C4-2B (cell line): ENCODE results near the gene ATRNL1.

Experiments
- H3K27ac ChIP-seq: fragments of 450-650 bp; 2 replicates; pipeline ENCODE4 v1.5.1; 2017
- CTCF ChIP-seq: fragments of 450-650 bp; conservative IDR thresholded peaks from 2 replicates; pipeline ENCODE4 v1.5.1; 2017; ENCODE audit warnings: mild to moderate bottlenecking
- ZFX ChIP-seq: fragments of 450-650 bp; IDR thresholded peaks from 2 replicates; pipeline ENCODE4 v1.6.1; 2017

Gene ATRNL1

DNA sequence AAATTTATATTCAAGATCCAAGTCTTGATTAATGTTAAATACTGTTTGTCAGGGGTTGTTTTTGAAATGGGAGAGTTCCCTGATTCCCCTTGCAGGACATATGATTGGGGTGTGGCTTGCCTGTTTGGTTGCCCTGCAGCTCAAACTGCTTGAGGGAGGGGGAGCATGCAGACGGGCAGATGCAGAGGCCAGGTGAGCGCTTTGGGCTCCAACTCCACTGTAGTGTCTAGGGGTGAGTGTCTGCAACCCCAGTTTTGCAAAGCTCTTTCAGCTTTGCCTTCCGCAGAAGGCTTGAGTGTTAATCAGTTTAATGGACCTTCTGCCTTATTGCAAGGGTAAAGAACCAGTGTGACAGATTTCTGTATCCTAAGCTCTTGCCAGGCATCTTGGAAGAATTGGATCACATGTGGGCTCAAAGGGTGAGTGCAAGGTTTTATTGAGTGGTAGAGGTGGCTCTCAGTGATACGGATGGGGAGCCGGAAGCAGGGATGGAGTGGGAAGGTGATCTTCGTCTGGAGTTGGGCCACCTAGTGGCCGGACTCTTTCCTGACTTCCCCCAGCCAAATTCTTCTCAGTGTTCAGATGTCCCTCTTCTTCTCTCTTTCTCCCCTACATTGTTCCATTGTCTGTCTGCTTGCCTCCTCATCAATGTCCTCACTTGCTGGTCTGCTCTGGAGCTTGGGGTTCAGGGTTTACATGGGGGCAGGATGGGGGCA, 479.7 kb downstream of the ATRNL1 start:
- no peak overlapping the region for H3K27ac ChIP-seq
- TF ChIP-seq CTCF = peak; percentile 77
- no peak for TF ChIP-seq ZFX

DNA sequence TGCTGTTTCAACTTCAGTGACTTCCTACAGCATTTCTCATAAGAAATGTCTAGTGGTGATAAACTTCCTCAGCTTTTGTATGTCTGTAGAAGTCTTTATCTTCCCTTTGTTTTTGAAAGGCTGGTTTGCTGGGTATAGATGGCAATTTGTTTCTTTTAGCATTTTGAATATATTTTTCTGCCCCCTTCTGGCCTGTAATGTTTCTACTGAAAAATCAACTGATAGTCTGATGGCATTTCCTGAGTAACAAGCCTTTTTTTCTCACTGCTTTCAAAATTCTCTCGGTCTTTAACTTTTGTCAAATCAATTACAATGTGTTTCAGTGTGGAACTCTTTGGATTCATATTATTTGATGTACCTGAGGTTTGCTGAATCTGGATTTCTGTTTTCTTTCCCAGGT, 487.1 kb downstream of the ATRNL1 start:
- peak; percentile 6; the same call in 1 of the 2 replicates for TF ChIP-seq CTCF
- TF ChIP-seq ZFX = no peak
- no peak overlapping the region for H3K27ac ChIP-seq

- TF ChIP-seq ZFX (no peak), CTCF (no peak)
- H3K27ac ChIP-seq = no peak overlapping the region
Measured at GRCh38 chr10:115593060-115593459, 499.9 kb downstream of the ATRNL1 start.

DNA sequence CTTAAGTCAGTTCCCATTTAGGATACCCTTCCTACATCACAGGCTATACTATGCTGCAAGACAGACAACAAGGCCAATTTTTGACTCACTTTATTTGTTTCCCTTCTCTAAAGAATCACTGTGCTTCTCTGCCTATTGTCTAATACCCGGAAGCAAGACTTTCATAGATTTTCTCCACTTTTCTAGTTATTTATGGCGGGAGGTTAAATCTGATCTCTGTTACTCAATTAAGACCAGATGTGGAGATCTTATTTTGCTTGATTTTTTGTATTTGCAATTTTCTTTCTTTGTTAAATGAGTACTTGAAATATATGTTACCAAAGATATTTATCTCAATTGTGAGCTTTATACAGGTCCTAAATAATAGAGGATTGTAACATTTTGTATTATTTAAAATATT, 511.5 kb downstream of the ATRNL1 start:
- no peak for TF ChIP-seq ZFX
- TF ChIP-seq CTCF = no peak
- no peak overlapping the region for H3K27ac ChIP-seq

DNA sequence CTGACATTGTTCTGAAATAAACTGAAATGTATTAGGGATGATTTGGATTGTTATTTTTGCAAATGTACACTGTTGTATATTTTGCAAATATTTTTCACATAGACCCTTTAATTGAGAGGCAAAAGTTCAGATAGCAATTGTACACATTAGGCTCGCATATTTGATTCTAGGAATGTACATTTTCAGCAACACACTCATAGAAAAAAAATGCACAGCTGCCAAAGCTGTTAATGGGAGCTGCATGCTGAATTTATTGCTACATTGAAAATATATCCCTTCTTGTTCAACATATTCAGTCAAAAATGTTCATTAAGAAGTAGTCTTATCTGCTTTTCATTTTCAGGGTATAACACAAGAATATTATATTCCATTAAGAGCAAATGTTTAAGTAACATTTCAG, 512.9 kb downstream of the ATRNL1 start:
- TF ChIP-seq ZFX = no peak
- TF ChIP-seq CTCF = no peak
- H3K27ac ChIP-seq = no peak overlapping the region

GRCh38 chr10:115606741-115607140, 513.6 kb downstream of the ATRNL1 start:
- H3K27ac ChIP-seq = no peak overlapping the region
- TF ChIP-seq CTCF = no peak
- TF ChIP-seq ZFX = no peak

GRCh38 chr10:115624448-115624847, 531.3 kb downstream of the ATRNL1 start:
- H3K27ac ChIP-seq = no peak overlapping the region
- TF ChIP-seq ZFX (no peak), CTCF (no peak)
